GM08714 (cell line): ENCODE measurements around the gene AGPS.
"Not testable (repeated sequence)": the region's sequence is repeated elsewhere in the genome, so short reads cannot be mapped to it uniquely, and the experiment has no call there.

Experiments used
- H3K4me3 ChIP-seq: fragments of 200-500 bp; sonication (Bioruptor generic); 2 replicates; pipeline ENCODE4 v1.5.1; 2014; ENCODE audit warnings: mild to moderate bottlenecking, low read length, inconsistent platforms
- ZNF274 ChIP-seq: IDR thresholded peaks from 2 replicates; pipeline ENCODE4 v1.6.1; 2012; ENCODE audit warnings: mild to moderate bottlenecking, low read depth, low read length

The AGPS gene

DNA sequence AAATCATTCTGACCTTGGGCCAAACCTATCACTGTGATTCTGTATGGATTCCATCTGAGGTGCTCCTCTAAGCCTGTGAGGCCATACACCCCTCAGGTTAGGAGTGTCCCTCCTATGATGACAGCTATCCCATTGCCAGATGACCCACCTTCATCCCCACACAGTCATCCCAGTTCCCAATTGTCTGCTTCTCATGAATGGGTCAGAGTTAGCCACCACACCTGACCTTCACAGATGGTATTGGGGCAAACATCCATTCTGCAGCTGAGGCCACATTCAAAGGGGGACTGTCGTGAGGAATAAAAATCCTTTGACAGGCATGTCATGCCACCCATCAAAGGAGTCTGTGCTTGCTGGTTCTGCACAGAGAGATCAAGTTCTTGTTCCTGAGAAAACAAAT lies 155.2 kb downstream of the AGPS start:
- TF ChIP-seq ZNF274: no peak
- no peak overlapping the region; the same call in 1 of the 2 replicates for H3K4me3 ChIP-seq

DNA sequence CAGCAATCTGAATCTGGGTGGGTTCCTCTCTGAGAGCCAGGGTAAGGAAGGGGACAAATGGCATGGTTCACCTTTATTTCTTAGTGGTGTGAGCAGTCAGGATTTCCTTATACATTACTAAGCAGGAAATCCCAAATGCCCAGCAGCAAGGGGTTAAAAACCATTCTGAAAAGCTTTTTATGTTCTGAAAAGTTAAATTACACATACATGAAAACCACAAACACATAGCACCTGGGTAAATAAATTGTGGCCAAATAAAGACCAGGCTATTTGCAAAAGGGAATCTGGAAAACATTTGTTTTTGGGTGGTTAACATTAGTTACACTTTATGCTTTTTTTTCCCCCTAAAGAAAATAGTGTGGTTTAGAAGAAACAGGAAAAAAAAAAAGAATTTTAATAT lies 156.1 kb downstream of the AGPS start:
- no peak overlapping the region for H3K4me3 ChIP-seq
- TF ChIP-seq ZNF274: no peak

DNA sequence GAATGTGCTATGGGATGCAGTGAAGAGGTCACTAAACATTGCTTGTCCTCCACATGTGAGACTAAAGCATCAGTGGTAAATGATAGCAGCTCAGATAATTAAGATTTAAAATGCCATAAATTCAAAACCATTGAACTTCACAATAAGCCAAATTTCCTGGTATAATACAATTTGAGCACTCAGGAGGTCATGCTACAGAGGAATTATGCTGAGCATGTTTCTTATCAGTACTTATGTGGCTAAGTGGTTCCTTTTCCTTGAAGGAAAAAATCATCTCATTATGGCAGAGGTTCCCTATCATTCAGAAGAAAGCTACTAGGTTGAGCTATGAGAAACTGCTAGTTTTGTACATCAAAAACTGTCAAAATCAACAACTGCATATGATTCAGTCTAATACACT lies 156.6 kb downstream of the AGPS start:
- TF ChIP-seq ZNF274: no peak
- no peak overlapping the region for H3K4me3 ChIP-seq

DNA sequence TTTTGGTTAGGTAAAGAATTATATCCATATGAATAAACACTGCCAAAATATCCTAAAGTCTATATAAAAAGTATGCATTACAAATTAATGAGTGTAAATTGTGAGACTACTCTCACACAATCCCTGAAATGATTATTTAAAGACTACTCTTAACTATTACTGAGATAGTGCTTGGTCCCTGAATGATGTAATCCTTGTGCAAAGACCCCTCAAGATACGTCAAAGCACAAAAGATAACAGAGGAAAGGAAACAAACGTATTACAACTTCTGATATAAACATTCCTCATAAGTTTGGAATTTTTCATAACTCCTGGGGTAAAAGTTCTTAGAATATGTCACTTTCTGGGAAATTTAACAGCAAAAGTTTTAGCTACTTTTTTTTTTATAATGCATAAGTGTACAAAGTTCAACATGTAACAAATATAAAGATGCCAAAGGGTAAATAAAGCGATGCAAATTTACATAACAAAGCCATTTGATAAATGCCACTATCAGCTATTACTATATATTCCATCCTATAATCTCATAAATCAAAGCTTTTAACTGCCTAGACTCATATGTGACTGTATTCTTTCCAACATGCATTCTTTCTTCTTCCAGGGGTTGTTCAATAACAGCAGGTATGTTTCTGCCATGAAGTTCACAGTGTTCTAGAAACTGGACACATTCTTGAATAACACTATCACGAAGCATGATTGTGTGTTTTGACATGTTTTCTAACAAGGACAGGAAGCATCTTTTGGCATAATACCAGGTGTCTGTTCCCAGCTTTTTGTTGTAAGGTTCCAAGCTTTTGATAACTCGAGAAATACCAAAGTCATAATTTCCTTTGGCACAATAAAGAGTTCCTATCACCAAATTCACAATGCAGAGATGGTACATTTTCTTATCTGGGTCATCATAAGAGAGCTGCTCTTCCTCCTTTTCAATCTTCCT lies 158.0 kb downstream of the AGPS start:
- H3K4me3 ChIP-seq: no peak overlapping the region
- no peak for TF ChIP-seq ZNF274

DNA sequence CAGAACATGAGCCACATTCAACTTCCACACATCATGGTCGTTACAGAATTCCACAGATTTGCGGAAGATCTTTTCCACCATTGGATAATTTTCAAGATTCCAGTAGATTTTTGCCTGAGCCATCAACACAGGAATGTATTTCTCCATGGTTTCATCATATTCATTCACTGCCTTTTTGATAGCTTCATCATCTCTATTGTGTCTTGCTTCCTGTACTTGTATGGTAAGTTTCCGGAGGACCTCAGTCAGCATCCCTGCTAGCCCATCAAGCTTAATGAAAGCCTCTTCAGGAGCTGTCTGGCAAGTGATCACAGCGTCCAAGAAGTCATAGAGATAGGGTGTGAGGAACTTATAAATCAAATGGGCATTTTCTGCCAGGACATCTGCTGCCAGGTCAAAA lies 158.8 kb downstream of the AGPS start:
- not testable (repeated sequence) for H3K4me3 ChIP-seq

DNA sequence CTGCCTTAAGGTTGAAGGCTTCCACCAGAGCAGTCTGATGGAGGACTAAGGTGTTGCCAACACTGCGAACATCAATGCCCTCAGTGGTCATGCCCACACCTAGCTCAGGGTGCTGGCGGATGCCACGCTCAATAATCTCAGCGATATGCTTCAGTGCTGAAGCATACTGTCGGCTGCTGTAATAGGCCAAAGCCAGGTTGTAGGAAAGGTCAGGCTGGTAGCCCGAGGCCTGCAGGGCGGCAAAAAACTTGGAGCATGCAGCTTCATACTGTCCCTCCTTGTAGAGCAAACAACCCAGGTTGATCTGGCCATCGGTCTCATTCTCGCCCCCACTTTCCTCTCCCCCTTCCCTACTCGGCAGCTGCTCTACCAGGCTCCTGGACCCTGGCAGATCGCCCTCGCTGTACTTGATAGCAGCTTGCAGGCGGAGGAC lies 159.4 kb downstream of the AGPS start:
- H3K4me3 ChIP-seq: peak overlapping the region; percentile 96; the same call in 1 of the 2 replicates
- TF ChIP-seq ZNF274: no peak

DNA sequence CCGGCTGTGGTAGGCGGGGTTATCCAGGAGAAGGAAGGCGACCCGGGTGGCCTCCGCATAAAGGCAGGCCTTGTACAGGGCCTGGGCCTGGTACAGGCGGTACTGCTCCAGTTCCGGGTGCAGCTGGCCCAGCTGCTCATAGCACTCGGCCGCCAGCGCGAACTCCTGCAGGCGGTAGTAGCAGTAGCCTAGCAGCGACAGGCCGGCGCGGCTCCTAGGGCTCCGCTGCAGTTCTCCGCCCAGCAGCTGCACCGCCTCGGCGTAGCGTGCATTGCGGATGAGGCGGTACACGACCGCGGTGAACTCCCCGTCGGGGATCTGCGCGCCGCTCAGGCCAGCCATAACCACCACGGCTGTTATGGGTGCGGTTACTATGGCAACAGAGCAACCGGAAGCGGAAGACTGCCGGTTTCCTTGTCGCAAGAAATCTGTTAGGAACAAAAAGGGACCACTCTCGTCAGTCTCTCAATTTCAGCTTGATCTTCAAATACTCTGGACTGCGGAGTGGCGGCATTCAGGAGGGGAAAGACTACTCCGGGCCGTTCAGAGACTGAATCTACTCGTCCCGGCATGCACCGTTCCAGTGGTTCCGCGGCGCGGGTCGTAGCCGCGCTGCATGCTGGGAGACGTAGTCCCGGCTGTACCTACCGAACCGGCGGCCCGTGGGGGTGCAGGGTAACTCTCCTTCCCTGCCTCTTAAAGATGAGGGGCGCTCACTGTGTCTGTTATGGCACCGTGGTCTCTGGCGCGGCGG lies 160.0 kb downstream of the AGPS start:
- TF ChIP-seq ZNF274: no peak
- peak overlapping the region; percentile 96 for H3K4me3 ChIP-seq

DNA sequence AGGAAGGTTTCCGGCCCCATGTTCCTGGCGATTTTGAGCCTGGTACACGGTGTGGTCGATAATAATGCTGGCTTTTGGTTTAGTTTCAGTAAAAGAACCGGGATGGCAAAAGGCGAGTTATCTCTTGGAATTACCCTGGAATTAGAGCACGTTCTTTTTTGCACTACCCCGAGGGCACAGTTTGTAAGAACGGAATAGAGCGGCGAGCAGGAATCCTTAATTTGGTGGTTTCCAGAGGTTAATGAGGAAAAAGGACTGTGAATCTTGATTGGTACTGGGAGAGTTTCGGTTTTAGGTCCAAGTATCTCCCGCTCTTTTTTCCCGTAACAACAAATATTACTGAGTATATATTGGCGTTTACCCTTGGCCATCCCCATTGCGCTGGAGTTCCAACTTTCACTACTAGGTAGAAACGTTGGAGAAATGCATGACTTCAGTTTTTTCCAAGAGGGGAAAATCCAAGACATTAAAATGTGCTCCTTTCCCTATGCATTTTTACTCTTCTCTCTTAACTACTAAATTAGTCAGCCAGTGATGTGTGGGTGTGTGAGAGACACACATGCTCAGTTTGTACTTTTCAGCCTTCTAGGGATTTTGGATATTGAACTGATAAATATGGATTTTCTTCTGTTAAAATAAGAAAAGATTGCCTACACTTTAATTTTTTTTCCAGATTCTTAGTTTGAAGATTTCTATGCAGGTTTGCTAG lies 160.8 kb downstream of the AGPS start:
- peak overlapping the region; percentile 96 for H3K4me3 ChIP-seq
- TF ChIP-seq ZNF274: no peak

DNA sequence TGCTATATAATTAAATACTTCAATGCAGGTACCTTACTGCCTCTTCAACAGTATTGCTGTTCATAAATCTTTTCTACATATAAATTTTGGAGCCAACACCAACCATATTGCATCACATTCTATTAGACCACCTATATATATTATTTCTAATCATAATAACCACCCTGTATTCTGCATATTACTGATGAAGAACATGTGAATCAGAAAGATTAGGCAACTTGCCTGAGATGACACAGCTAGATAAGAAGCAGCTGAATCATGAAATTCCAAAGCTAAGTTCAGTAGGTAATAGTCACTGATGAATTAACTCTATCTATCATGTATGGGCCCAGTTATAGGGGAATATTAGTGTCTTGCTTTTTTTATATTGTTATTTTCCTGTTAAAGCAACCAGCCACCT lies 161.8 kb downstream of the AGPS start:
- H3K4me3 ChIP-seq: no peak overlapping the region

DNA sequence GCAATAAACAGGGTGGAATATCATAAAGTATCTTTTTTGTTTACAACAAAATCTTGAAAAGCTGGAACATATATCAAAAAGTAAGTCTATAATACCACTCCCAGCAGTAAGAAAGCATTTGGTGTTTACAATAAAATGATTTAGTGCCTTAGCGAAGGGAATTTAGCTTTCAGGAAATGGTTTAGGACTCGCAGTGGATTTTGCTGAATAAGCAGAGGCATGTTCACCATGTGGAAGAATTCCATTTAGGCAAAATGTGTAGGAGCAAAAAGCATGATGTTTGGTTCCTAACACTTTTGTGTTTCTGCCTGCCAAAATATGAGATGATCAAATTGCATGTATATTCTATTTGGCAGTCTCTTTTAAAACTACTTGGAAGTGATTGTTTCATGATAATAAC lies 163.6 kb downstream of the AGPS start:
- no peak for TF ChIP-seq ZNF274
- no peak overlapping the region for H3K4me3 ChIP-seq

More for the DNA sequence above, 161.8 kb downstream of the AGPS start:
- TF ChIP-seq ZNF274: no peak

DNA sequence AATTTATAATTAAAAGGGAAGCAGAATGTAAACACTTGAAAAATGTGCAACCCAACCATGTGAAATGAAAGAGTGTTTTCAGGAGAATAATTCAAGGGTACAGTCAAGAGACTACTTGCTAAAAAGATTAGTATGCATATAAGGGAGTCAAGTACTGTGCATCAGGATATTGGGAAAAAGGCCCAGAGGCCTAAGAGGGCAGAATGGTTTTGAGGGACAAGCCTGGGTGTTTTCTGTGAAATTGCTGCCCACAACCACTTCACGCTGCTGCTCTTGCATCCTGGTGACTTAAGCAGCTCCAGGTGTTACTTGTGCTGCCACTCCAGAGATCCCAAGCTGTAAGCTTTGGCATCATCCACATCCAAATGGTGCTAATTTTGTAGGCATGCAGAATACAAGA lies 165.2 kb downstream of the AGPS start:
- H3K4me3 ChIP-seq: no peak overlapping the region
- TF ChIP-seq ZNF274: no peak

DNA sequence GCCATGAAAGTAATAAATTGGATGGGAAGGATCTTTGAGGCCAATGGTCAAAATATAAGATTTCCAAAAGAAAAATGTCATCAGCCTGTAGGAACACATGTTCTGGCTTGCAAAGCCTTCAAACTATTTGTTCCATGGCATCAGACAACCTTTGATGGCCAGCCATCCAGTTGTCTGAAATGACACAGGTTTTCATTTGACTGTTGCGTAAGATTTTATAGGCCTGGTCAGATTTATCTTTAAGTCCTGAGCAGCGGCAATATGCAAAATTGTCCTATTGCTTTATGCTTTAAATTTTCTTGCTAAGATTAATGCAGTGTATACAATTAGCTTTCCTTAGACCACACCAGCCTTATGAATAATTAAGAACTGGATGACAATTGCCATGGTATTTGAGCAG lies 167.1 kb downstream of the AGPS start:
- no peak for TF ChIP-seq ZNF274

DNA sequence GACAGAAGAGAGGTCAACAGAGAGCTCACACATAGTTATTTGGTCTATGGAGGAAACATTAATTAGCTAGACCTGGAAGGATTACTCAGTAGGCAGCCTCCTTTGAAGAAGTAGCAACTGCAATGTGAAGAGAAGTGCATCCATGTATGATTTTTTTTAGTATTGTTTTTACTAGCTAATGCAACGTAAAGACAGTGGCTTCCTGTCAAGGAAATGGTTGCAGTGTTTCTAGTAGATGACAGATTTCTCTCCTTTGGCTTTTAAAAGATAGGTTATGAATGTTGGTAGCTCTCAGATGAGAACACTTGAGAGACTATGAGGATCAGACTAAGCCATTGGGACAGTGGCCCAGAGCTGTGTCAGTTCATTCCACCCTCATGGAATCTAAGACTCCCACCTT lies 175.8 kb downstream of the AGPS start:
- TF ChIP-seq ZNF274: no peak
- H3K4me3 ChIP-seq: no peak overlapping the region

More for the DNA sequence above, 167.1 kb downstream of the AGPS start:
- no peak overlapping the region for H3K4me3 ChIP-seq

DNA sequence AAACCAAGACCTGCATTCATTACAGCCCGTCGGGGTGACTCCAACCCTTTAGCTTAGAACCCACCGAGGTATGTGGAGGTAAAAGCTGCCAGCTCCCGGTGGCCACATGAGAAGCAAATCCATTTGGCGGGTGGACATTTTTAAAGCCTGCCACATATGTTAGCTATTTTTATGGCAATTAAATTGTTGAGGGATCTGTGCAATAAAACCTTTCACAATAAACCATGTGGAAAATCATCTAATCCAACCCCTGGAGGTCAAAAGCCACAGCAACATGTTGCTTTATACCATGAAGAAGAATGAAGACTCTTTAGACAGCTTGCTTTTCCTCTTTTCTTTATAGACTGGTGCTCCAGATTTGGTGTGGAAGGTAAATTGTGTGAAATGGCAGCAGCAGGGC lies 176.3 kb downstream of the AGPS start:
- no peak overlapping the region for H3K4me3 ChIP-seq
- no peak for TF ChIP-seq ZNF274

DNA sequence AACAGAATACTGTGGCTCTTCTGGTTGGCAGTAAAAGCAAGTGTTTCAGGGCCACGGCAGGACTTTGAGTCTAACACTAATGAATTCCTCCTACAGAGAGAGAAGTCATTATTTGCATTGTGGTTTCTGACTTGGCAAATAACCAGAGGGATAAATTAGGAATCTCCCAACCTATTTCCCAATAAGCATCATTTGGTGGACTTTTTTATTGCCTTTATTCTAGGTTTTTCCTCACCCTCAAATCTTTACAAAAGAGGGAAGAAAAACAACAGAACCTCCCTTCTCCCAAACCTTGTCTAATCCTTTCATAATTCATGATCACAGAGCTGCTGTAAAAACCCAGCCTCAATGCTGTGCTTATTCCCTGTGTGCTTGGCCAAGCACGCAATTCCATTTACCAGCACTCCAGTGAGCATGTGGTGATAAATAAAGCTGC lies 179.7 kb downstream of the AGPS start:
- TF ChIP-seq ZNF274: no peak
- no peak overlapping the region for H3K4me3 ChIP-seq
